HuH-7.5 (cell line): ENCODE data around the gene CXorf58.
"Not testable (repeated sequence)": the region's sequence is repeated elsewhere in the genome, so short reads cannot be mapped to it uniquely, and the experiment has no call there.

Source experiments
- DNase-seq: peaks from one replicate; pipeline ENCODE4 v3.0.0; 2011; ENCODE audit warnings: low spot score

Gene CXorf58

GRCh38 chrX:23954396-23954795, 46.6 kb downstream of the CXorf58 start:
- no peak for DNase-seq

- no peak for DNase-seq
These were observed 52.0 kb downstream of the CXorf58 start for GRCh38 chrX:23959781-23960180.

- DNase-seq = no peak
These were observed 56.4 kb downstream of the CXorf58 start for GRCh38 chrX:23964191-23964590.

- not testable (repeated sequence) for DNase-seq
These were observed 57.8 kb downstream of the CXorf58 start for GRCh38 chrX:23965630-23966029.

- DNase-seq = no peak
These were observed 70.7 kb downstream of the CXorf58 start for GRCh38 chrX:23978491-23978890.

- DNase-seq = no peak
These were observed 72.2 kb downstream of the CXorf58 start for GRCh38 chrX:23980011-23980441.

GRCh38 chrX:23981222-23981621, 73.4 kb downstream of the CXorf58 start:
- no peak for DNase-seq

- no peak for DNase-seq
These were observed 73.9 kb downstream of the CXorf58 start for GRCh38 chrX:23981711-23982110.

GRCh38 chrX:23982891-23983290, 75.1 kb downstream of the CXorf58 start:
- no peak for DNase-seq
